Aorta (tissue), 5 donors: Measurements from ENCODE around the gene IQCN. TPM values are rescaled to one million over a fixed set of nuclear protein-coding genes. Genes with fewer than 3 reads are reported as not detected.

ENCODE experiments used
- ATAC-seq: fragments of 200-7000 bp; cut with Tn5 transposase; one replicate; pipeline ENCODE4 v1.9.1; 2022; ENCODE audit warnings: moderate library complexity; ENCODE audit not compliant: low FRiP score
- DNase-seq, 2 donors: peaks; one replicate each; pipeline ENCODE4 v3.0.0-alpha.2; 2020
- H3K27ac ChIP-seq, 2 donors: one replicate each; pipeline ENCODE4 v1.5.1; 2013; ENCODE audit warnings: low read length in 2 of 2, mild to moderate bottlenecking in 2 of 2, moderate library complexity in 2 of 2, control low read depth in 1 of 2, inconsistent platforms in 1 of 2, low read depth in 1 of 2
- H3K27me3 ChIP-seq, 2 donors: one replicate each; pipeline ENCODE4 v1.6.1; 2013; ENCODE audit warnings: control low read depth in 1 of 2, low read length in 1 of 2, mild to moderate bottlenecking in 1 of 2, moderate library complexity in 1 of 2; ENCODE audit not compliant: insufficient read depth in 2 of 2, control insufficient read depth in 1 of 2
- H3K36me3 ChIP-seq, 2 donors: one replicate each; pipeline ENCODE4 v1.6.1; 2013; ENCODE audit warnings: control low read depth in 1 of 2, low read length in 1 of 2, mild to moderate bottlenecking in 1 of 2; ENCODE audit not compliant: insufficient read depth in 2 of 2, control insufficient read depth in 1 of 2
- H3K4me1 ChIP-seq, 2 donors: one replicate each; pipeline ENCODE4 v1.6.1; 2013; ENCODE audit warnings: low read length in 2 of 2, control low read depth in 1 of 2, mild to moderate bottlenecking in 1 of 2, moderate library complexity in 1 of 2; ENCODE audit not compliant: insufficient read depth in 2 of 2, control insufficient read depth in 1 of 2
- H3K4me3 ChIP-seq, 2 donors: one replicate each; pipeline ENCODE4 v1.5.1; 2013; ENCODE audit warnings: low read length in 2 of 2, control low read depth in 1 of 2, mild to moderate bottlenecking in 1 of 2
- H3K9me3 ChIP-seq: one replicate; pipeline ENCODE4 v1.6.1; 2013; ENCODE audit warnings: mild to moderate bottlenecking, low read length; ENCODE audit not compliant: control insufficient read depth
- WGBS, 2 donors: extraction: QIAGEN DNeasy Blood & Tissue Kit; methylation state at CpG; one replicate each; pipeline ENCODE4 v1.1.7; 2013; 5-methylcytosine and 5-hydroxymethylcytosine counted together
- intact Hi-C, 2 donors: fragments of 100-400 bp; cut with DNase I; formaldehyde crosslinking; loops; one replicate each; pipeline versions ENCODE4 v1.14.2 to v1.15.0; 2022
- polyA plus RNA-seq, 2 donors: library from polyadenylated mRNA; stranded (reverse); fragments of 200-250 nt; gene quantifications; one replicate each; pipeline ENCODE4 v1.2.3, GENCODE V29; 2013
- total RNA-seq, 2 donors: library from RNA; stranded (reverse); fragmentation: NEBNext Ultra II Directional; extraction: Animal tissue kit (Norgen Biotek cat#: 25700); gene quantifications; one replicate each; pipeline ENCODE4 v1.2.1, GENCODE V29; 2021
- donor health status: healthy with polysubstance abuse.
- donor health status: Bipolar disorder and iron deficiency.
- donor health status: DM: no; HTN: no; CAD: no.
- donor health status: DM: no; HTN: no; CAD: no.
- donor health status: DM: yes; HTN: yes; CAD: no.

Gene IQCN
- total and polyA plus RNA-seq, 4 donors = 4.5 to 20.7 (median 10.2) TPM

- no peaks in the 10 kb centered on the region for H3K27me3 ChIP-seq
- peaks cover 0 to 4% of the 10 kb centered on the region in 2 donors for H3K4me1 ChIP-seq
- ATAC-seq (no peak), DNase-seq (peak in 1 of 2 donors; percentile 71)
- no peaks in the 10 kb centered on the region for H3K9me3 ChIP-seq
- H3K4me3 ChIP-seq = no peak overlapping the region
- no peak overlapping the region for H3K27ac ChIP-seq
- WGBS, 2 donors = 74 to 78% methylated on average over 18 of the region's 18 CpGs
- no peaks in the 10 kb centered on the region for H3K36me3 ChIP-seq
- intact Hi-C loops = no loop called here
Observed at GRCh38 chr19:18317961-18318800, 43.9 kb upstream of the IQCN start.

- Histone ChIP-seq H3K9me3 (no peaks in the 10 kb centered on the region), H3K36me3 (no peaks in the 10 kb centered on the region), H3K4me1 (no peaks in the 10 kb centered on the region), H3K27ac (peak overlapping the region in 1 of 2 donors; percentile 63), H3K27me3 (no peaks in the 10 kb centered on the region), H3K4me3 (no peak overlapping the region)
- intact Hi-C loops = no loop called here
- no peak for DNase-seq
- no peak for ATAC-seq
- 63 to 76% methylated on average over 3 of the region's 3 CpGs for whole genome bisulfite sequencing, 2 donors
Observed at GRCh38 chr19:18313398-18313797, 39.1 kb upstream of the IQCN start.

- H3K27ac ChIP-seq = no peak overlapping the region
- no peak for ATAC-seq
Observed at GRCh38 chr19:18312092-18312534, 37.9 kb upstream of the IQCN start.

GRCh38 chr19:18311502-18312091 is 37.3 kb upstream of the IQCN start:
- intact Hi-C loops = no loop called here
- Histone ChIP-seq H3K9me3 (no peaks in the 10 kb centered on the region), H3K4me1 (no peaks in the 10 kb centered on the region), H3K27ac (no peak overlapping the region), H3K36me3 (no peaks in the 10 kb centered on the region), H3K4me3 (no peak overlapping the region), H3K27me3 (no peaks in the 10 kb centered on the region)
- DNase-seq = no peak
- 88 to 92% methylated on average over 22 of the region's 22 CpGs for WGBS, 2 donors
- ATAC-seq = no peak

More at GRCh38 chr19:18312092-18312534, 37.9 kb upstream of the IQCN start:
- H3K36me3 ChIP-seq = no peaks in the 10 kb centered on the region
- no peaks in the 10 kb centered on the region for H3K4me1 ChIP-seq
- intact Hi-C loops = no loop called here
- no peaks in the 10 kb centered on the region for H3K9me3 ChIP-seq
- 92 to 93% methylated on average over 10 to 11 of the region's 11 CpGs for WGBS, 2 donors
- H3K4me3 ChIP-seq = no peak overlapping the region
- no peaks in the 10 kb centered on the region for H3K27me3 ChIP-seq
- peak in 1 of 2 donors; percentile 41 for DNase-seq

- no peaks in the 10 kb centered on the region for H3K36me3 ChIP-seq
Observed at GRCh38 chr19:18310966-18311365, 36.7 kb upstream of the IQCN start.

DNA sequence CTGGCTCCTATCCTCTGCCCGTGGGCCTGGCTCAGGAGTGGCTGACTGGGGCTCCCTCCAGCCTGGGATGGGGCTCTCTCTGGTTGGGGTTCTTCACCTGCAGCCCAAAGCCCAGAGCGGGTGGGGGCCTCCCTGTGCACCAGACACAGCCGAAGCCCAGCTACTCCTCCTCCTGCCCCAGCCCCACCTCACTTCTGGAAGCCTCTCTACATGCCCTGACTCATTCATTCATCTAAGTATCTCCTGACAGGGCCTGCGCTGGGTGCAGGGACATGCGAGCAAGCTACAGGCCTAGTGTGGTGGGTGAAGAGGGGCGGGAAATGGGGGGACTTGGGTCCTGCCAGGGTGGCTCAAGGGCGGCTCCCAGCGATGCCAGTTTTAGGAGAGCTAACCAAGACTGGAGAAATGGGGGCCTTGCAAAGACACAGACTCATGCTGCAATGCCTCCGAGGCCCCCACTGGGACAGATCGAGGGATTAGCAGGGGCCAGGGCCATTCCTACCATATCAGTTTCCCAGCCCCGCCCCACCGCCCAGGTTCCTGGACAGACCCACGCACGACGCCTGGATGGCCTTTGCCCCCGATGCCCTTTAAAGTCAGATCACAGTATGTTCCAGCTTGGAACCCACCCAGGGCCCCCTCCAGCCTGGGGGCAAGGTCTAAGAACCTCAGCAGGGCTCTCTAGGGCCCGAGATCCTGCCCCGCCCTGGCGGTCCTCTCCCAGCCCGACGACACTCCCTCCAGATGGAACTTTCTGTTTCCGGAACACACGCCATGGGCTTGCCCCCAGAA is 36.1 kb upstream of the IQCN start:
- Histone ChIP-seq H3K27ac (no peak overlapping the region), H3K4me1 (no peaks in the 10 kb centered on the region), H3K4me3 (no peak overlapping the region), H3K9me3 (no peaks in the 10 kb centered on the region), H3K27me3 (no peaks in the 10 kb centered on the region), H3K36me3 (no peaks in the 10 kb centered on the region)
- WGBS, 2 donors = 90 to 91% methylated on average over 23 of the region's 23 CpGs
- no peak for DNase-seq
- intact Hi-C loops = no loop called here
- ATAC-seq = no peak

More at GRCh38 chr19:18310966-18311365, 36.7 kb upstream of the IQCN start:
- Histone ChIP-seq H3K4me1 (no peaks in the 10 kb centered on the region), H3K27me3 (no peaks in the 10 kb centered on the region), H3K9me3 (no peaks in the 10 kb centered on the region), H3K4me3 (no peak overlapping the region), H3K27ac (no peak overlapping the region)
- intact Hi-C loops = no loop called here
- ATAC-seq (no peak), DNase-seq (no peak)
- 92% methylated on average over 13 of the region's 13 CpGs for WGBS, 2 donors

DNA sequence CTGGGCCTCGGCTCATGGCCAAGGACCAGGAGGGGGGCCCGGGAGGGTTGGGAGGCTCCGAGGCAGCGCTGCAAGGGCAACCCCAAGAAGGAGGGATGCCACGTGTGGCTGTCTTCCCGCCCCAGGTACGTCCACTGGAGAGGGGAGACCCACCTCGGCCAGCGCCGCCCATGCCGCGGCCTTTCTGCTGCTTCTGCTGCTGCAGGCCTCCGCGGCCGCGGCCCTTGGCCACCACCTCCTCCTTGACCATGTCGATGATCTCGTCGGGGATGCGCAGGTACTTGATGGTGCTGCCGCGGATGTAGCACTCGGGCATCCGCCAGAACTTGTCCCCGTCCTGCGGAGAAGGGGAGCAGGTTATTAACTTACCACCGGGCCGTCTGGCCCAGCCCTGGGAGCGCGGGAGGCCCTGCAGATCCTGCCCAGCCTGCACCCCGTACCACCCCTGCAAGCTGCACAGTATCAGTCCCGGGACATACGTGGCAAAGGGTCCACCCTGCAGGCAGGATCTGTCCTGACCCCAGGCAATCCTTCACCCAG is 35.3 kb upstream of the IQCN start:
- H3K4me1 ChIP-seq = no peaks in the 10 kb centered on the region
- intact Hi-C loops = no loop called here
- no peaks in the 10 kb centered on the region for H3K27me3 ChIP-seq
- DNase-seq = peak in 1 of 2 donors; percentile 55
- ATAC-seq = no peak
- 94% methylated on average over 31 to 33 of the region's 33 CpGs for WGBS, 2 donors
- no peak overlapping the region for H3K27ac ChIP-seq
- no peaks in the 10 kb centered on the region for H3K9me3 ChIP-seq
- H3K36me3 ChIP-seq = no peaks in the 10 kb centered on the region
- H3K4me3 ChIP-seq = no peak overlapping the region

GRCh38 chr19:18308948-18309325 is 34.7 kb upstream of the IQCN start:
- H3K9me3 ChIP-seq = no peaks in the 10 kb centered on the region
- H3K4me1 ChIP-seq = no peaks in the 10 kb centered on the region
- H3K27me3 ChIP-seq = no peaks in the 10 kb centered on the region
- no peak overlapping the region for H3K4me3 ChIP-seq
- ATAC-seq = no peak
- no peak for DNase-seq
- intact Hi-C loops = no loop called here
- no peak overlapping the region for H3K27ac ChIP-seq
- WGBS, 2 donors = 73 to 85% methylated on average over 7 of the region's 7 CpGs
- no peaks in the 10 kb centered on the region for H3K36me3 ChIP-seq
